Neural crest cell (in vitro differentiated cells): ENCODE measurements around the gene FLRT1. TPM values are rescaled to one million over a fixed set of nuclear protein-coding genes. Genes with fewer than 3 reads are reported as not detected.

Experiments
- DNase-seq: peaks from one replicate; pipeline ENCODE4 v3.0.0; 2021; ENCODE audit warnings: low read depth, mixed read lengths, low spot score
- H3K27ac Mint-ChIP-seq: one replicate; pipeline ENCODE4 v1.8.0; 2021; ENCODE audit warnings: mild to moderate bottlenecking, mixed read lengths; ENCODE audit not compliant: unreplicated experiment
- H3K27me3 Mint-ChIP-seq: 2 replicates; pipeline ENCODE4 v1.8.0; 2021; ENCODE audit warnings: low read depth, mild to moderate bottlenecking, mixed read lengths
- H3K36me3 Mint-ChIP-seq: 2 replicates; pipeline ENCODE4 v1.8.0; 2021; ENCODE audit warnings: low read depth, mild to moderate bottlenecking, mixed read lengths
- H3K4me1 Mint-ChIP-seq: 2 replicates; pipeline ENCODE4 v1.8.0; 2021; ENCODE audit warnings: mixed read lengths
- H3K4me3 Mint-ChIP-seq: one replicate; pipeline ENCODE4 v1.8.0; 2021; ENCODE audit warnings: mild to moderate bottlenecking, mixed read lengths
- H3K9me3 Mint-ChIP-seq: 2 replicates; pipeline ENCODE4 v1.8.0; 2021; ENCODE audit warnings: mixed read lengths
- total RNA-seq: library from RNA; stranded (reverse); gene quantifications from 2 replicates; pipeline ENCODE4 v1.2.1, GENCODE V29; 2021
- TF ChIP-seq, protein P1 (sequence below): fragments of 200-600 bp; sonication (generic); conservative IDR thresholded peaks from 2 replicates; pipeline ENCODE4 v1.5.0; 2021; ENCODE audit warnings: antibody characterized with exemption, mild to moderate bottlenecking

The FLRT1 gene
- total RNA-seq, 1 donor from 2014 or later, result 3.0 TPM

DNA sequence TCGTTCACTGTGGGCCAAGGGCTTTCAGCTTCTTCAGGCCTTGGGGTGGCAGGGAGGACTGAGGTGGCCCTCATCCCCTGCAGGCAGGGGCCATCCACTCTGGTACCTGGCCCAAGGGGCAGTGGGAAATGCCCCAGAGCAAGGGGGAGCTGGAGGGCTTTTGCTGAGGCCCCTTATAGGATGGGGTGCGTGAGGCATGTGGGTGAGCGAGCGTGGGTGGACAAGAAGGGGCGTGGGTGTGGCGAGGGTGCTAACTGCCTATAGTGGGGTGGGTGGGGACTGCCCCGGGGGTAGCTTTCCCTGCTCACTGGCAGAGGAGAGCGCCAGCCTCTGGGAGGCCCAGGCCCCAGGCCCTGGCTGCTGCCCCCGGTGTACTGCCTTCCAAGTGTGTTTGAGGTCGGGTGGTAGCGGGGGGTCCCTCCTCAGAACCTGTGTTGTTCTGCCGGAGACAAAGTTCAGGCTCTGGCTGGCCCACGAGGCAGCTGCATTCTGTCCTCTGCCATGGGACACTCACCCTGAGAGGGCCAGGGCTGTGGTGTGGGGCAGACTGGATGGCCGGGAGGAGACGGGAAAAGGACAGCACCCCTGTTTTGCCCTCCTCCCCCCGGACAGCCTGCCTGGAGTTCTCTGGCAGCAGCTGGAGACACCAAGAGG is 3.4 kb downstream of the FLRT1 start:
- DNase-seq, result no peak
- Mint-ChIP-seq H3K27me3 (peaks cover 46% of the 10 kb centered on the region), H3K27ac (no peak overlapping the region), H3K36me3 (no peaks in the 10 kb centered on the region), H3K4me1 (peaks cover 32% of the 10 kb centered on the region), H3K9me3 (no peaks in the 10 kb centered on the region), H3K4me3 (no peak overlapping the region)
- TF ChIP-seq, protein P1, sequence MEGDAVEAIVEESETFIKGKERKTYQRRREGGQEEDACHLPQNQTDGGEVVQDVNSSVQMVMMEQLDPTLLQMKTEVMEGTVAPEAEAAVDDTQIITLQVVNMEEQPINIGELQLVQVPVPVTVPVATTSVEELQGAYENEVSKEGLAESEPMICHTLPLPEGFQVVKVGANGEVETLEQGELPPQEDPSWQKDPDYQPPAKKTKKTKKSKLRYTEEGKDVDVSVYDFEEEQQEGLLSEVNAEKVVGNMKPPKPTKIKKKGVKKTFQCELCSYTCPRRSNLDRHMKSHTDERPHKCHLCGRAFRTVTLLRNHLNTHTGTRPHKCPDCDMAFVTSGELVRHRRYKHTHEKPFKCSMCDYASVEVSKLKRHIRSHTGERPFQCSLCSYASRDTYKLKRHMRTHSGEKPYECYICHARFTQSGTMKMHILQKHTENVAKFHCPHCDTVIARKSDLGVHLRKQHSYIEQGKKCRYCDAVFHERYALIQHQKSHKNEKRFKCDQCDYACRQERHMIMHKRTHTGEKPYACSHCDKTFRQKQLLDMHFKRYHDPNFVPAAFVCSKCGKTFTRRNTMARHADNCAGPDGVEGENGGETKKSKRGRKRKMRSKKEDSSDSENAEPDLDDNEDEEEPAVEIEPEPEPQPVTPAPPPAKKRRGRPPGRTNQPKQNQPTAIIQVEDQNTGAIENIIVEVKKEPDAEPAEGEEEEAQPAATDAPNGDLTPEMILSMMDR, result no peak

GRCh38 chr11:64040684-64041322 is 5.1 kb downstream of the FLRT1 start:
- no peak for DNase-seq
- H3K27me3 Mint-ChIP-seq, result peaks cover 33% of the 10 kb centered on the region

GRCh38 chr11:64041846-64042245 is 6.1 kb downstream of the FLRT1 start:
- no peak for DNase-seq
- H3K9me3 Mint-ChIP-seq, result no peaks in the 10 kb centered on the region
- TF ChIP-seq, protein P1, result no peak
- no peak overlapping the region for H3K27ac Mint-ChIP-seq
- H3K4me3 Mint-ChIP-seq, result peak overlapping the region; percentile 72
- H3K36me3 Mint-ChIP-seq, result no peaks in the 10 kb centered on the region
- peaks cover 25% of the 10 kb centered on the region for H3K4me1 Mint-ChIP-seq
- H3K27me3 Mint-ChIP-seq, result peaks cover 32% of the 10 kb centered on the region

More at GRCh38 chr11:64040684-64041322, 5.1 kb downstream of the FLRT1 start:
- Mint-ChIP-seq H3K36me3 (no peaks in the 10 kb centered on the region), H3K27ac (no peak overlapping the region), H3K4me3 (peak overlapping the region; percentile 38), H3K9me3 (no peaks in the 10 kb centered on the region), H3K4me1 (peaks cover 20% of the 10 kb centered on the region)
- TF ChIP-seq, protein P1, result peak; percentile 59

DNA sequence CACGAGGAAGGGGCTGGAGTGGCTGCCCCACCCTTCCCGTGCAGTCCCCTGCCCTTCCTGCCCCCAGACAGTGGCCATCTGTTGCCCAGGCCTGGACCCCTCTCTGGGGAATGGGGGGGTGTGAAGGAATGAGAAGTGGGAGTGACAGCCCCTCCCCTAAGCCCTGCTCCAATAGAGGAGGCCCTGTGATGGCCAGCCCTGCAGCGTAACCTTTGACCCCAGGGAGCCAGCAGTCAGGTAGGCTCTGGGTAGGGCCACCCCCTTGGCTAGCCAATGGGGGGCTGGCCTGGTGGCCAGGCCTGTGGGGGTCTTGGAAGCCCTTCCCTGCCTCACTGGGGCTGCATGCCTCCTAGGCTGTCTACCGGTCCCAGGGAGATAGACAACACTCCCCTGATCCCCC is 6.6 kb downstream of the FLRT1 start:
- Mint-ChIP-seq H3K4me1 (peaks cover 28% of the 10 kb centered on the region), H3K27ac (no peak overlapping the region), H3K27me3 (peaks cover 27% of the 10 kb centered on the region), H3K36me3 (no peaks in the 10 kb centered on the region), H3K9me3 (no peaks in the 10 kb centered on the region), H3K4me3 (no peak overlapping the region)
- no peak for DNase-seq
- TF ChIP-seq, protein P1, result no peak

- Mint-ChIP-seq H3K4me1 (peaks cover 34% of the 10 kb centered on the region), H3K4me3 (no peak overlapping the region), H3K27ac (no peak overlapping the region), H3K36me3 (no peaks in the 10 kb centered on the region), H3K9me3 (no peaks in the 10 kb centered on the region), H3K27me3 (peaks cover 15% of the 10 kb centered on the region)
- no peak for DNase-seq
- TF ChIP-seq, protein P1, result no peak
Observed at GRCh38 chr11:64043545-64043944, 7.8 kb downstream of the FLRT1 start.
